H1 (cell line): ENCODE results near the gene TMEM161B. TPM values are rescaled to one million over a fixed set of nuclear protein-coding genes. Genes with fewer than 3 reads are reported as not detected.

Source experiments
- HDAC2 ChIP-seq, 2 experiments: fragments of 300-600 bp in 1 of 2; sonication (generic) in 1 of 2; IDR thresholded peaks; 2 replicates each; pipeline ENCODE4 v1.6.1; 2011 to 2012; ENCODE audit warnings: low read depth in 2 of 2, low read length in 2 of 2, mild to moderate bottlenecking in 2 of 2, moderate library complexity in 2 of 2, borderline replicate concordance in 1 of 2, inconsistent platforms in 1 of 2
- NANOG ChIP-seq: IDR thresholded peaks from 2 replicates; pipeline ENCODE4 v1.6.1; 2011; ENCODE audit warnings: low read length, low read depth, mild to moderate bottlenecking, inconsistent platforms; ENCODE audit not compliant: insufficient read depth, poor library complexity, severe bottlenecking
- SRF ChIP-seq: IDR thresholded peaks from 2 replicates; pipeline ENCODE4 v1.6.1; 2011; ENCODE audit warnings: mild to moderate bottlenecking, low read depth, low read length, moderate library complexity
- polyA plus RNA-seq, 7 experiments: library from polyadenylated mRNA; depleted of rRNA in 3 of 7; stranded (reverse) in 5 of 7; unstranded in 2 of 7; fragments of >200 nt in 5 of 7; fragments of 200-250 nt in 2 of 7; gene quantifications; 1 replicate in 5 of 7; 2 replicates in 1 of 7; 4 replicates in 1 of 7; pipeline versions ENCODE4 v1.2.1 to v1.2.3, GENCODE V29; 2011 to 2013; ENCODE audit warnings: missing spikeins in 2 of 7, mixed read lengths in 2 of 7
- total RNA-seq: library from RNA; stranded (reverse); fragmentation: NEBNext Ultra II Directional; extraction: Animal tissue kit (Norgen Biotek cat#: 25700); gene quantifications from 2 replicates; pipeline ENCODE4 v1.2.1, GENCODE V29; 2021

Gene TMEM161B
- total and polyA plus RNA-seq, 2 of the 8 experiments (the other 6 are each of a cell fraction or from before 2014, with no cell fraction given): 7.4 to 13.8 TPM

DNA sequence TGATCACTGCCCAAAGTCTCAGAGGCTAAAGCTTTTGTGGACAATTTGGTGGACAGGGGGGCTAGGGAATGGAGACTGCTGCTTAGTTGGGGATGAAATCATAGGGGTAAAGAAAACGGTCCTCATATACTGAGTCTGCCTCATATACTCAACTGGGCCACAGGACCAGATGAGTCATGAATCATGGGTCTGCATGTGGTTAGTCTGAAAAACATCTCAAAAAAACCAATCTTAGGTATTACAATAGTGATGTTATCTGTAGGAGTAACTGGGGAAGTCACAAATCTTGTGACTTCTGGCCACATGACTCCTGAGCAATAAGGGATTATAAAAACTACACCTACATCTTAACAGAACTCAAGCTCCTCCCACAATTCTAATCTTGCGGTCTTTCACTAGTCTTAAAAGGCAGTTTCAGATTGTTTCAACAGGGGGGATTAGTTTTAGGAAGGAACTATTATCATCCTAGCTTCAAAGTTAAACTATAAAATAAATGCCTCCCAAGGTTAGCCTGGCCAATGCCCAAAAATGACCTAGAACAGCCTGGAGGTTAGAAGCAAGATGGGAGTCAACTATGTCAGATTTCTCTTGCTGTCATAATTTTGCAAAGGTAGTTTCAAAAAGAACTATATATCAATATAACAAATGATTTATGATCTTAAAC is 17.5 kb downstream of the TMEM161B start (continued):
- TF ChIP-seq NANOG: no peak
- TF ChIP-seq HDAC2 (IDR thresholded peaks at IDR 0.05; ENCODE audit: borderline replicate concordance in 1 of 2, low read depth in 2 of 2, low read length in 2 of 2): no peak
- TF ChIP-seq SRF: no peak
